Spinal cord (tissue), 10 donors: ENCODE results near the gene STAT4. TPM values are rescaled to one million over a fixed set of nuclear protein-coding genes. Genes with fewer than 3 reads are reported as not detected.

Experiments used
- DNase-seq, 6 donors: peaks; one replicate each; pipeline versions ENCODE4 v3.0.0 to v3.0.0-alpha.2; 2013 to 2015; ENCODE audit warnings: low spot score in 6 of 6, low read depth in 4 of 6
- H3K27ac ChIP-seq: one replicate; pipeline ENCODE4 v1.5.1; 2013; ENCODE audit warnings: low read depth, low read length, control low read depth
- H3K27me3 ChIP-seq: one replicate; pipeline ENCODE4 v1.6.1; 2013; ENCODE audit warnings: low read length; ENCODE audit not compliant: control insufficient read depth, insufficient read depth
- H3K36me3 ChIP-seq: one replicate; pipeline ENCODE4 v1.6.1; 2013; ENCODE audit warnings: low read length; ENCODE audit not compliant: control insufficient read depth, insufficient read depth
- H3K4me1 ChIP-seq: one replicate; pipeline ENCODE4 v1.6.1; 2013; ENCODE audit warnings: low read length; ENCODE audit not compliant: control insufficient read depth, insufficient read depth
- H3K4me3 ChIP-seq: one replicate; pipeline ENCODE4 v1.5.1; 2013; ENCODE audit warnings: low read depth, low read length, control low read depth
- H3K9me3 ChIP-seq: one replicate; pipeline ENCODE4 v1.6.1; 2013; ENCODE audit warnings: low read length; ENCODE audit not compliant: control insufficient read depth, insufficient read depth
- WGBS: methylation state at CpG from one replicate; pipeline ENCODE4 v1.1.5; 2013; ENCODE audit warnings: missing lambda C conversion rate; ENCODE audit not compliant: insufficient coverage; 5-methylcytosine and 5-hydroxymethylcytosine counted together
- polyA plus RNA-seq, 2 donors: library from polyadenylated mRNA; unstranded; fragments of 120-200 nt; gene quantifications; one replicate each; pipeline ENCODE4 v1.2.1, GENCODE V29; 2013; ENCODE audit not compliant: insufficient read length in 2 of 2
- total RNA-seq, 2 donors: library from RNA; depleted of rRNA in 1 of 2; stranded (reverse); fragments of 120-200 nt in 1 of 2; fragments of >200 nt in 1 of 2; gene quantifications; one replicate each; pipeline versions ENCODE4 v1.2.3 to v1.2.4, GENCODE V29; 2013 to 2014
- donor health status: healthy.

Gene STAT4
- total and polyA plus RNA-seq, 4 donors: 2.5 to 8.9 (median 7.4) TPM

DNA sequence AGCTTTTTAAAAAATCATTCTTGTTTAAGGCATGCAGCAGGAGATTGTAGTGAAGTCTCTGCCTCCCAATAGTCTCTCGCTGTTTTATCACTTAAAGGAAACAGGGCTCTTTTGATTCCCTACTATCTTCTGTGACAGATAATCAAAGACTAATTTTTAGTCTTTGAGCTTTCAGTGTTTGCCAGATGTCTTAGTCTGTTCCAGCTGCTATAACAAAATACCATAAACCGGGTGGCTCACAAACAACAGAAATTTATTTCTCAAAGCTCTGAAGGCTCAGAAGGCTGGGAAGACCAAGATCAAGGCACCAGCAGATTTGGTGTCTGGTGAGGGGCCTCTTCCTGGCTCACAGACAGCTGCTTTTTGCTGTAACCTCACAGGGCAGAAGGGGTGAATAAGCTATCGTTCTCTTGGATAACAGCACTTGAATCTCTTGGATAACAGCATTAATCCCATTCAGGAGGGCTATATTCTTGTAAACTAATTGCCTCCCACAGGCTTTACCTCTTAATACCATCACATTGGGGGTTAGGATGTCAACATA lies 37.8 kb upstream of the STAT4 start:
- H3K9me3 ChIP-seq: no peaks in the 10 kb centered on the region
- no peaks in the 10 kb centered on the region for H3K27me3 ChIP-seq
- no peaks in the 10 kb centered on the region for H3K4me1 ChIP-seq
- no peaks in the 10 kb centered on the region for H3K36me3 ChIP-seq
- no peak overlapping the region for H3K4me3 ChIP-seq
- DNase-seq: no peak
- WGBS: 71% methylated on average over 1 of the region's 3 CpGs
- H3K27ac ChIP-seq: no peak overlapping the region

DNA sequence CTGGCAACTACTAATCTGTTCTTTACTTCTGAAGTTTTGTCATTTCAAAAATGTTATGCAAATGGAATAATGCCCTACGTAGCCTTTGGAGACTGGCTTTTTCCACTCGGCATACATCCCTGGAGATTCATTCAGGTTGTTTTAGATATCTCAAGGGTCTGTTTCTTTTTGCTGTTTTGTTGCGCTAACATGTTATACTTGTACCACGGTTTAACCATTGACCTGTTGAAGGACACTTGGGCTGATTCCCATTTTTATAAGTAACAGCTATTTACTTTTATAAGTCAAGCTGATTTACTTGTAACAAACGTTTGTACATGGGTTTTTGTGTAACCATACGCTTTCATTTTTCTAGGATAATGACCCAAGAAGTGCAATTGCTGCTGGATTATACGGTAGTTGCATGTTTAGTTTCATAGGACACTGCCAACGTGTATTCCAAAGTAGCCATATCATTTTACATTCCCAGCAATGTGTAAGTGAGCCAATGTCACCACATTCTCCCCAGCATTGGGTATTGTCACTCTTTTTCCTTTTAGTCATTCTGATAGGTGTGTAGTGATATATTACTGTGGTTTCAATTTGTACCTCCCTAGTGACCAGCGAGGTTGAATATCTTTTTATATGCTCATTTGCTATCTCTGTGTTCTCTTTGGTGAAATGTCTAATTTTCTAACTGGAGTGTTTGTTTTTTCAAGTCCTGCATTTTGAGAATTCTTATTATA lies 36.5 kb upstream of the STAT4 start:
- Histone ChIP-seq H3K4me1 (no peaks in the 10 kb centered on the region), H3K36me3 (no peaks in the 10 kb centered on the region), H3K9me3 (no peaks in the 10 kb centered on the region), H3K4me3 (no peak overlapping the region), H3K27me3 (no peaks in the 10 kb centered on the region), H3K27ac (no peak overlapping the region)
- WGBS: 90% methylated on average over 2 of the region's 9 CpGs
- no peak for DNase-seq

DNA sequence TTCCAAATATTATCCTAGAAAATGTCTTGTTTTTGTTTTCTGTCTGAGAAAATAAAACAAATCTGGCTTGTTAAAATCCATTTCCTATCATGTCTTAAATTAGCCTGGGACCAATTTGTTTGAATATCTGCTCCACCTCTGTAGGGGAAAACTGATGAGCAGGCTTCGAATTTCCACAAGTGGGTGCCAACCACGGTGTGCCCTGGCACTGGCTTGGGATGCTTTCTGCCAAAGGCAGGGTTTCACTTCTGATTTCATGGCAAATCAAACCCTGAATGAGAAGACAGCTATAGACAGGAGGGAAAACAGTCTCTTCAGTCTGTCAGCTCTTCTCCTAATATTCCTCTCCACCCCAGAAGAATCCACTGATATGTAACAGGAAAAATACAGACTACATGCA lies 33.7 kb upstream of the STAT4 start:
- no peaks in the 10 kb centered on the region for H3K9me3 ChIP-seq
- no peaks in the 10 kb centered on the region for H3K36me3 ChIP-seq
- 69% methylated on average over 2 of the region's 2 CpGs for WGBS
- no peak overlapping the region for H3K4me3 ChIP-seq
- peak in 1 of 6 donors; percentile 37 for DNase-seq
- H3K27me3 ChIP-seq: no peaks in the 10 kb centered on the region
- H3K27ac ChIP-seq: no peak overlapping the region
- no peaks in the 10 kb centered on the region for H3K4me1 ChIP-seq

DNA sequence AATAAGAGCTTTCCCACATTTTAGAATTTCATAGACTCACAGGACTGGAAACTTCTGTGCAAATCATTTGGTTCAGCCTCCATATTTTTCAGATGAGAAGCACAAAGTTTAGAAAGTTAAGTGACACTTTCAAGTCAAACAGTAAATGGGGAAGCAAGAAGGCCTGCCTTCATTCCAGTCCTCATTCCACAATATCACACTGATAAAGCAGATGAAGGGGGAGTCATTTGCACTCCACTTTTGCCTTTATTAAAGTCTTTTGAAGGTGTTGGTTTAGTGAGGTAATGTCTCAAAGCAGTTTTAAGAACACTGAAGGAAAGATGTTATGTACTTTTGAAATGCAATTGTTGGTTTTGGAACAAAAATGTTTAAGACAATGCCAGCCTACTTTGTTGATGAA lies 32.7 kb upstream of the STAT4 start:
- no peaks in the 10 kb centered on the region for H3K9me3 ChIP-seq
- no peak overlapping the region for H3K27ac ChIP-seq
- H3K27me3 ChIP-seq: peaks cover 2% of the 10 kb centered on the region
- H3K36me3 ChIP-seq: no peaks in the 10 kb centered on the region
- no peak for DNase-seq
- H3K4me1 ChIP-seq: no peaks in the 10 kb centered on the region
- no peak overlapping the region for H3K4me3 ChIP-seq

DNA sequence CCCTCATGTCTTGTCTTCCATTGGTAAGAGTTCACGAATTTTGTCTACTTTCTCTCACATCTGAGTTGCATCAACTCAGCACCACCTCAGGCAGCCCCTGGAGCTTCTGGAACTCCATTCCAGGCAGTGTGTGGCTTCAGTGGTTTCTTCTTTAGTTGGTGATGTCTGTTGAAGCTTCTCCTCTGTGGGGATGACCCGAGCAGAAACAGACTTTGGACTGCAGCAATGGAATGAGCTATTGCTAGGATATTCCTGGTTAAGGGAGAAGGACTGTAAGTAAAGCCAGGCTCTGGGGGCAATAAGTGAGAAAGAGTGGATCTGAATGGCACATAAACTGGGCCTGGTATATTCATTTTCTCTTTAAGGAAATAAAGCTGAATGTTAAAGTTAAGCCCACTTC lies 32.3 kb upstream of the STAT4 start:
- 91% methylated on average over 1 of the region's 2 CpGs for WGBS
- Histone ChIP-seq H3K27me3 (peaks cover 2% of the 10 kb centered on the region), H3K9me3 (no peaks in the 10 kb centered on the region), H3K4me3 (no peak overlapping the region), H3K36me3 (no peaks in the 10 kb centered on the region), H3K4me1 (no peaks in the 10 kb centered on the region), H3K27ac (no peak overlapping the region)
- DNase-seq: no peak

DNA sequence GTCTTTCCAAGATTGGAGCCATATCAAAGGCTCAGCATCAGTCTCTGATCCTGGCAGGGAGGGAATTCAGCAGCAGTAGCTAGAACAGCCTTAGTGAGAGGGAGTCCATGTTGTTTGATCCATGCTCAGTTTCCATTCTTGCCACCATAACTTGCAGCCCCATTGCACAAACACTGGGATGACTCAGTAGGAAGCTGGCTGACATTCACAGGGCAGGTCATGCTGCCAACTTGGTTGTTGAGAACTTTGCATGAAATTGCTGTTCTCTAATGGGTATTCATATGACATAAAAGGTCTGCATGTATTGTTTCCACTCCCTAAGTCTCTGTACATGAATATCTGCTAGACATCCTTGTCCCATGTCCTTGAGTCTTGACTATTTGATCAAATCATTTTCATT lies 29.9 kb upstream of the STAT4 start:
- Histone ChIP-seq H3K27me3 (peaks cover 2% of the 10 kb centered on the region), H3K4me1 (no peaks in the 10 kb centered on the region), H3K36me3 (no peaks in the 10 kb centered on the region), H3K9me3 (no peaks in the 10 kb centered on the region), H3K27ac (no peak overlapping the region), H3K4me3 (no peak overlapping the region)
- no peak for DNase-seq

DNA sequence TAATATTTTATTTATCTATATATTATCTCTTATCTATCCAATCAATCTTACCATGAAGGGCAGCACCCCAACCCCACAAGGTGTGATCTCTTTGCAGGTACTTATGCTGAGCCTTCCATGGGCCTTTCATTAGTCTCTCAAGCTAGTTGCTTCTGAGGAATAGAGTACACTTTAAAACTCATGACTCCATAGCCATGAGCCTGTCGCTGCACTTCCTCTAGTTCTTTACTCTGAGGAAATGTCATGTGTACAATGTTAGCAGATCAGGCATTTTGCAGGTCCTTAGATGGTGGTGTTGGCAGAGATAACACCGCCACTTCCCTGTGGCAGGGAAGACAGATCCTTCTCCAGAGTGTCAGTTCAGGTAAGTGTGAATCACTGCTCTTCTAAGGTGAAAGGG lies 29.5 kb upstream of the STAT4 start:
- 100% methylated on average over 1 of the region's 2 CpGs for WGBS
- Histone ChIP-seq H3K27ac (no peak overlapping the region), H3K27me3 (peaks cover 2% of the 10 kb centered on the region), H3K4me3 (no peak overlapping the region), H3K4me1 (no peaks in the 10 kb centered on the region), H3K36me3 (no peaks in the 10 kb centered on the region), H3K9me3 (no peaks in the 10 kb centered on the region)
- no peak for DNase-seq

DNA sequence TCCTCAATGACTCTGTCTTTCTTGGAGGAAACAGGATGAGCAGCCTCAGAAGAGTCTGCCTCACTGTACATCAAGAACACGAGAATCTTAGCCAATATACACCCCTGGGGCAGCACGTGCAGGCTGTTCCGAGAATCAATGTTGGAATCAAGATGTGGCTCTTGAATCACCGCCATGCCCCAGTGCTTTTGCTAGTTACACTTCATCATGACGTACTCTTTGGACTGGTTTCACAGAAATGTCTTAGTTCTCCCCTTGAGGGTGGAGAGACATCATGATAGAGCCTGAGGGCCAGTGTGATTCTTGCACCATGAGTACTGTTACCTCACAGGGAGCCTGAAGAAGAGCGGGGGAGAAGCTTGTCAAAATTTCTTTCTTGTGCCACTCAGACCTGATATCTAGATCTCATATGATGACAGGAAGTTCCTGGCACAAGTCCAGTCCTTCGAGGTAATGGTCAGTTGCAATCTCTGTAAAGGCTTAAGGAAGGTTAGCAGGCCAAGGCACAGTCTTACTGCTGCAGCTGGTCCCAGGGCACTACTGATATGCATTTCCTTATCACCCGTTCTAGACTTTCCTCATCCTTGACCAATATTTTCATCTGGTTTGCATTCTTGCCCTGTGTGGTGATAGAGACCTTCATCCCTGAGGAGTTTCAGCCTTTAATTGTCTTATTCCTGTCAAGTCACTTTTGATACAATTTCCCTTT lies 28.2 kb upstream of the STAT4 start:
- Histone ChIP-seq H3K27ac (no peak overlapping the region), H3K27me3 (peaks cover 2% of the 10 kb centered on the region), H3K4me3 (no peak overlapping the region), H3K36me3 (no peaks in the 10 kb centered on the region), H3K4me1 (no peaks in the 10 kb centered on the region), H3K9me3 (no peaks in the 10 kb centered on the region)
- 91% methylated on average over 7 of the region's 8 CpGs for WGBS
- peak in 1 of 6 donors; percentile 15 for DNase-seq

DNA sequence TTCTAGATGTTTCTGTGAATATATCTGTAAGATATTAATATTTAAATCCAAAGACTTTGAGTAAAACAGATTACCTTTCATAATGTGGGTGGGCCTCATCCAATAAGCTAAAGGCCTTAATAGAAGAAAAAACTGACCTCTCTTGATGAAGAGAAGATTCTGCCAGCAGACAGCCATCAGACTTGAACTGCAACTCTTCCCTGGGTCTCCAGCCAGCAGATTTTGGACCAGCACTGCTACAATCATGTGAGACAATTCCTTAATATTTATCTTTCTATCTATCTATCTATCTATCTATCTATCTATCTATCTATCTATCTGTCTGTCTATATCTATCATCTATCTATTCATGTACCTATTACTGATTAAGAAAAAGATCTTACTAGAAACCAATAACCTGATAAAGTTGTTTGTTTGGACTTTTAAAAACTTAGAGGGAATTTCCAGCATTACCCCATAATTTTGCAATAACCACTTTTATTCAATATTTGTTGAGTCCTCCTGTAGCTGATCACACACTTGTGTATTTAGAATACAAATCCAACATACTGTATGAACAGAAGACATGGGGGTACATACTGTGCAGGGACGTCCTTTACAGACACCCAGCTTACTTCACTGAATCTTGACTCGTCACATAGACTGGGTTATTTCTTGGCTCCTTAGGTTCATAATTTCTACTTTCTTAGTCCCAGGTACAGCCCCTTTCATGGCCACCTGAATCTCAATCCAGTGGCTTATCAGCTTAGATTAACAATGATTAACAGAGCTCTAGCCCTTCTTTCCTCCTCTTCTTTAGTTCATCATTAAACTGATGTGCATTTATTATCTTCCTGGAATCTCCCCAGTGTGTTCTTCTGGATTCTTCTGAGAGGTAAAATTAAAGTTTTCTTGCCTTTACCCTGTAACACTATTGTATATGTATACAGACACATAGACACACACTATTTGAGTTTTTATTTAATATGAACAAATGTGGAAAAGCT lies 27.2 kb upstream of the STAT4 start:
- WGBS: 94% methylated on average over 2 of the region's 2 CpGs
- Histone ChIP-seq H3K36me3 (no peaks in the 10 kb centered on the region), H3K4me1 (no peaks in the 10 kb centered on the region), H3K27me3 (peaks cover 2% of the 10 kb centered on the region), H3K4me3 (no peak overlapping the region), H3K27ac (no peak overlapping the region), H3K9me3 (no peaks in the 10 kb centered on the region)
- DNase-seq: no peak
